HTR-8/SVneo (cell line): ENCODE data around the gene SOD1.

ENCODE experiments used
- DNase-seq: peaks from one replicate; pipeline ENCODE4 v3.0.0; 2011; ENCODE audit warnings: low spot score, mixed read lengths; ENCODE audit not compliant: insufficient read length
- FAIRE-seq: peaks from 2 replicates; lab custom pipeline; 2011; peaks lifted over from hg19 to GRCh38; lab: Jason Lieb, UNC

The SOD1 gene

GRCh38 chr21:31714741-31715365 is 55.4 kb downstream of the SOD1 start:
- FAIRE-seq (no peak), DNase-seq (no peak)

- no peak for DNase-seq
- FAIRE-seq: no peak
These were observed 56.6 kb downstream of the SOD1 start for GRCh38 chr21:31716106-31716505.
